Measurements from ENCODE around the gene VPS25. TPM values are rescaled to one million over a fixed set of nuclear protein-coding genes. Genes with fewer than 3 reads are reported as not detected.

The VPS25 gene
- total RNA-seq, 1 donor from 2014 or later, result 55.1 TPM

GRCh38 chr17:42797067-42798007 lies 24.1 kb downstream of the VPS25 start:
- Mint-ChIP-seq H3K27me3 (ENCODE audit: low read depth) (no peaks in the 10 kb centered on the region), H3K4me1 (ENCODE audit: low read depth) (peaks cover 21% of the 10 kb centered on the region), H3K4me3 (ENCODE audit: unreplicated experiment) (peak overlapping the region; percentile 90), H3K9me3 (ENCODE audit: low read depth) (no peaks in the 10 kb centered on the region), H3K36me3 (ENCODE audit: low read depth) (no peaks in the 10 kb centered on the region), H3K27ac (ENCODE audit: unreplicated experiment) (no peak overlapping the region)
- no peak for DNase-seq (ENCODE audit: low spot score)
- TF ChIP-seq, protein P1, sequence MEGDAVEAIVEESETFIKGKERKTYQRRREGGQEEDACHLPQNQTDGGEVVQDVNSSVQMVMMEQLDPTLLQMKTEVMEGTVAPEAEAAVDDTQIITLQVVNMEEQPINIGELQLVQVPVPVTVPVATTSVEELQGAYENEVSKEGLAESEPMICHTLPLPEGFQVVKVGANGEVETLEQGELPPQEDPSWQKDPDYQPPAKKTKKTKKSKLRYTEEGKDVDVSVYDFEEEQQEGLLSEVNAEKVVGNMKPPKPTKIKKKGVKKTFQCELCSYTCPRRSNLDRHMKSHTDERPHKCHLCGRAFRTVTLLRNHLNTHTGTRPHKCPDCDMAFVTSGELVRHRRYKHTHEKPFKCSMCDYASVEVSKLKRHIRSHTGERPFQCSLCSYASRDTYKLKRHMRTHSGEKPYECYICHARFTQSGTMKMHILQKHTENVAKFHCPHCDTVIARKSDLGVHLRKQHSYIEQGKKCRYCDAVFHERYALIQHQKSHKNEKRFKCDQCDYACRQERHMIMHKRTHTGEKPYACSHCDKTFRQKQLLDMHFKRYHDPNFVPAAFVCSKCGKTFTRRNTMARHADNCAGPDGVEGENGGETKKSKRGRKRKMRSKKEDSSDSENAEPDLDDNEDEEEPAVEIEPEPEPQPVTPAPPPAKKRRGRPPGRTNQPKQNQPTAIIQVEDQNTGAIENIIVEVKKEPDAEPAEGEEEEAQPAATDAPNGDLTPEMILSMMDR (IDR thresholded peaks at IDR 0.05), result no peak

- Mint-ChIP-seq H3K9me3 (ENCODE audit: low read depth) (no peaks in the 10 kb centered on the region), H3K4me3 (ENCODE audit: unreplicated experiment) (peak overlapping the region; percentile 90), H3K27me3 (ENCODE audit: low read depth) (no peaks in the 10 kb centered on the region), H3K27ac (ENCODE audit: unreplicated experiment) (peak overlapping the region; percentile 84), H3K4me1 (ENCODE audit: low read depth) (peaks cover 24% of the 10 kb centered on the region), H3K36me3 (ENCODE audit: low read depth) (no peaks in the 10 kb centered on the region)
- TF ChIP-seq, protein P1 (IDR thresholded peaks at IDR 0.05), result no peak
- DNase-seq (ENCODE audit: low spot score), result no peak
Measured at GRCh38 chr17:42798011-42798382, 24.7 kb downstream of the VPS25 start.

GRCh38 chr17:42798383-42799380 lies 25.4 kb downstream of the VPS25 start, which contains the start of the genes CNTD1 and COA3:
Gene CNTD1, plus strand, starts transcription at chr17:42798861. Its CDS starts 207 bp downstream, at chr17:42799068.
Gene COA3, minus strand, starts transcription at chr17:42798704. Its CDS starts 23 bp downstream, at chr17:42798681.
- TF ChIP-seq, protein P1 (IDR thresholded peaks at IDR 0.05), result peak; percentile 53
- no peaks in the 10 kb centered on the region for H3K27me3 Mint-ChIP-seq (ENCODE audit: low read depth)
- peak within 1 kb of the TSS; percentile 84 for H3K27ac Mint-ChIP-seq (ENCODE audit: unreplicated experiment)
- peak within 1 kb of the TSS; percentile 90 for H3K4me3 Mint-ChIP-seq (ENCODE audit: unreplicated experiment)
- H3K9me3 Mint-ChIP-seq (ENCODE audit: low read depth), result no peaks in the 10 kb centered on the region
- H3K4me1 Mint-ChIP-seq (ENCODE audit: low read depth), result peaks cover 28% of the 10 kb centered on the region
- no peak for DNase-seq (ENCODE audit: low spot score)
- H3K36me3 Mint-ChIP-seq (ENCODE audit: low read depth), result no peaks in the 10 kb centered on the region

DNA sequence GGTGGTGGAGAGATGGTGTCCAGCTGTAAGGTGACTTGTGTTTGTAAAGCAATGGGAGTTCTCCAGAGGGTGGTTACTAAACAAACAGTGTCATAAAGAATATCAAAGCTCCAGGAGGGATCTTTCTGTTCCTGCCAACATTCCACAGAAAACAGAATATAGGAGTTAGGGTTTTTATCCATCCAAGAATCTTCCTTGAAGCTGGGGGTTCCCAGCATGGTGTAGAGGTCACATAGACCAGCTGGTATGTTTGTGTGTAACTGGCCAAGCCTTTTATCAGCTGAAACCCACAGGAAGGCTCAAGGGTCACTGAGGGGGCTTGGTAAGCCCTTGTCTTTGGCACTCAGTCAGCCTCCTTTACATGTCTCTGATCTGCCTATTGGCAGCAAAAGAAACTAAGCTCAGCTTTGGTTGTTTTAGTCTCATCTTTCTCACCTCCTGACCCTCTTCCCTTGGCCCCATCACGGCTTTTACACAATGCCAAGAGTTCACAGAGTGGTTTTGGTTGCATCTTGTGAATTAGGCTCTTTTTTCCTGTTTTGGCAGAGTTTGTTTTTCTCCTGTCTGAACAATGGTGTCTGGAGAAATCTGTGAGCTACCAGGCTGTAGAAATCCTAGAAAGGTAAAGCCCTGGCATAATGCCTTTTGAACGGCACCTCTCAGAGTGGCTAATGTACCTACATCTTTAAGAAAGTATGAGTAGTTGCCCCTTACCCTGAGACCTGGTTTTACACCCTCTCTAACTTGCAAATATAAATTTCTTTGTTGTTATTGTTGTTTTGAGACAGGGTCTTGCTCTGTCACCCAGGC lies 30.0 kb downstream of the VPS25 start:
- Mint-ChIP-seq H3K27me3 (ENCODE audit: low read depth) (no peaks in the 10 kb centered on the region), H3K36me3 (ENCODE audit: low read depth) (no peaks in the 10 kb centered on the region), H3K9me3 (ENCODE audit: low read depth) (no peaks in the 10 kb centered on the region), H3K27ac (ENCODE audit: unreplicated experiment) (no peak overlapping the region), H3K4me3 (ENCODE audit: unreplicated experiment) (no peak overlapping the region), H3K4me1 (ENCODE audit: low read depth) (peaks cover 14% of the 10 kb centered on the region)
- TF ChIP-seq, protein P1 (IDR thresholded peaks at IDR 0.05), result no peak
- no peak for DNase-seq (ENCODE audit: low spot score)

All from chondrocyte (in vitro differentiated cells).